GM18511 (cell line): ENCODE results near the gene KIF12.

ENCODE experiments used
- ATAC-seq: cut with Tn5 transposase; IDR thresholded peaks from one replicate; pipeline ENCODE4 v1.9.1; 2021; ENCODE audit warnings: mild to moderate bottlenecking, moderate library complexity; ENCODE audit not compliant: unreplicated experiment

KIF12 gene

DNA sequence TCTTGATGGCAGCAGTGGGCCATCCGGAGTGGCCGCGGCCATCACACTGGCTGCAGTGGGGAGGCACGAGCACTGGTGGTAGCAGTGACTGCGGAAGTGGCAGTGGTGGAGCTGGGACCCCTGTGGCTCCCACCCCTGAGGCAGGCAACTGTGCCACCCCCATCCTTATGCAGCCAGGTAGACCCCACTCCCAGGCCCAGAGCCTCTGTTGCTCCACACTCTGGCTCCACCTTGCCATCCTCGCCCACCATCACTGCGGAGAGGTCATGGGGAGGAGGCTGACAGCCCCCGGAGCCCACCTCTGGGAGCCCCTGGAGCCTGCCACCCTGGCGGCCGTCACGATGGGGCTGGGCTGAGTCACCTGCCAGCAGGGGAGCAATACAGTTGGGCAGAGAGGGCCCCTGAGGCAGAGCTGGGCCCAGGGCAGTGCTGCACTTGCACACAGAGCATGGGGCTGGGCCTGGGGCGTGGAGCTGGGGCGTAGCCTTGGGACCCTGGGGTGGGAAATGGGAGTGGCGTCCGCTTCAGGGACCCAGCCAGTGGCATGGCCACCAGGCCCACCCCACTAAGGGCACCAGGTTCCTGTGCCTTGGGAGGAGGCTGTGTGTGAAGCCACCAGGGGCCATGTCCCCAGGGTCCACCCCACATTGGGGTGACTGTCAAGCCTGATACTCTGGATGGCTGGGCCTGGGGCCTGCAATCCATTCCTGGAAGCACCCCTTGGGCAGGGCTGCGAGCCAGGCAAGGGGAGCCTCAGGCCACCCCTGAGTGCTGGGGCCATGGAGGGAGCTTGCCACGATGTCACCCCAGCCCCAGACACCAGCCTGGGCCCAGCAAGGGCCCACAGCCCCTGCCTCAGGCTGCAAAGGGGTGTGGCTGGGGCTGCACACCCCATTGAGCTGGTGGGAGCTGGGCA, 28.6 kb downstream of the KIF12 start:
- ATAC-seq: no peak

DNA sequence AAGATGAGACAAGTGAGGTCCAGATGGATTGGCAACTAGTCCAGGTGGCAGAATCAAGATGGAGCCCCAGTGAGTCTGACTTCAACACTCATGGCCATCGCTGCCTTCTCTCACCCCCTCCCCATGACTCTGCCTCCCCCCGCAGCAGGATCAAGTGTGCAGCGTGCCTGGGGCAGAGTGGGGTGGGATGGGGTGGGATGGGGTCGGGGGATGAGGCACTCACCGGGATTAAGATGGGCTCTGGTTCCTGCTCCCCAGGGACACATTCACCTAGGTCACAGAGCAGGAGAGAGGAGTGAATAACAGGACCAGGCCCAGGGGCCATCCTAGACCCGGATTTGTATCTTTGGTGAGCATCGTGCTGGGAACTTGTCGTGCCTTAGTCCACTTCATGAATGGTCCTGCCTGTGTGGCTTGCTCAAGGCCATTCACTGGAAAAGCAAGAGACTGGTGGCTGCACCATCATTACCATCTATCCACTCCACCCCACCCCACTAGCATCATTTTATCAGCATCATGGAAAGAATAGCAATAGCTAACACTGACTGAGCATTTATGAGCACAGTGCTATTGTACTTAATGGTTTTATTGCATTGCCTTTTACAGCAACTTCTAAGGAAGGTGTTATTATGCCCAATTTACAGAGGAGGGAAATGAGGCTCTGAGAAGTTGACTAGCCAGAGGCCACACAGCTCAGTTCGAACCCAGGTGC, 29.5 kb downstream of the KIF12 start:
- ATAC-seq: no peak

DNA sequence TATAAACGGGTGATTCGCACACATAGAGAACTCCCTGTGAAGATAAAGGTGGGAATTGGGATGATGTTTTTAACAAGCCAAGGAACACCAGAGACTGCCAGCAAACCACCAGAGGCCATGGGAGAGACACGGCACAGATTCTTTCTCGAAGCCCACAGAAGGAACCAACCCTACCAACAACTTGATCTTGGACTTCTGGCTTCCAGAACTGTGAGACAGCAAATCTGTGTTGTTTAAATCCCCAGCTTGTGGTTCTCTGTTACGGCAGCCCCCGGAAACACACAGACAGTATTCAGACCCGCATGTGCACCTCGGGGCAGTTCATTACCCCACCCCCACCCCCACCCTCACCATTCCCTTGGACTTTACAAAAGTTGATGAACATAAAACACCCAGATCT, 33.8 kb downstream of the KIF12 start:
- ATAC-seq: no peak

DNA sequence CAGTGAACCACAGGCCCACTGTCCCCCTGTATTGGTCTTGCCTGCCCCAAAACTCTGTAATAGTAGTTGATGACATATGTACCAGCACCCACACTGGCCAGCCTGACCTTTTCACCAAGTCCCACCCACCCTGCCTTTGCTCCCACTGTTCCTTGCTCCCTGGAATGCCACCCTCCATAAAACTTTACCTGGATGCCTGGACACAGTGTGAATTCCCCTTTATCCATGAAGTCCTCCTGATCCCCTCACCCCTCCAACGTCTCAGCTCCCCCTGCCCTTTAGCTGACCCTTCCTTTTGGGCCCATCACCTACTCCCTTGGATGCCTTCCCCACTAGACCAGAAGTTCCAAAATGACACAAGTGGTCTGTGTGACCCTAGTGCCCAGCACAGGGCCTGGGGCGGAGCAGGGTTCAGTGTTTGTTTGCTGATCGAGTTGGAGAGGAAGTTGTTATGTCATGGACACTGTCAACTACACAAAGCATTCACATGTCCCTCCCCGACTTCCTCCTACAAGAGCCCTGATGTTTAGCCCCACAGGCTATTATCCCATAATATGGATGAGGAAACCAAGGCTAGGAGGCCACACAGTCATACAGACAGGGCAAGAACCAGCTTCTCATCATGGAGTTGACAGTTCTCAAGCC, 37.1 kb downstream of the KIF12 start:
- ATAC-seq: no peak

DNA sequence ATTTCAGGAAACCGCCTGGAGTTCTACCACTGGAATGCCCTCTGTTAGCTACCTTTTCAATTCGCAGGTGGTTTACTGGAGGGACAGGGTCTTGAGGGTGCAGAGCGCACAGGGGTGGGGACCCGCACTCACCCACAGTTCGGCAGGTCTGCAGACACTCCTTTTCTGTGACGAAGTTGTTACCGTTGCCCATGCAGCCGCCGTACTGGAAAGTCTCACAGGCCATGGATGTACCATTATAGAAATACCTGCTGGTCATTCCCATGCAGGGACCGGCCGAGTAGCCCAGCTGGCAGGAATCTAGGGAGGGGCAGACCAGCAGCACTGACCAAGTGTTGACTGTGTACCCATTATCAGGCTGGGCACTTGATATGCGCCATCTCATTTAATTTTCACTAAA, 37.8 kb downstream of the KIF12 start:
- no peak for ATAC-seq

- no peak for ATAC-seq
Observed at GRCh38 chr9:114060711-114061110, 38.4 kb downstream of the KIF12 start.

DNA sequence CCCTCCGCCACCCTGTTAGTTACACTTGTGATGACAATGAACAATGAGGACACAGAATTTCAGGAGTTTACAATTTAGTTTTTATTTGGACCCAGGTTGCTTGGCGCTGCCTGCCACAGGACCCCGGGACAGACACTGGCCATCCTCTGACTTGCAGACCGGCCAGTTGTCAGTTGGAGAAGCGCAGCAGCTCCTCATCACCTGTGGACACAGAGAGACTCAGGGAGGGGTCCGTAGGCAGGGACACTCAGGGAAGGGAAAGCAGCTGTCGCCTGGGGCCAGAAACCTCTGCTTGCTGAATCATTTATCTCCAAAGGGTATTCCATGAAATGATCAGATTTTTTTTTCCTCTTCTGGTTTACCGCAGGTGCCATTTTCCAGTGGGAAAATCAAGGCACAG, 39.0 kb downstream of the KIF12 start:
- ATAC-seq: no peak

GRCh38 chr9:114059047-114059803, 39.9 kb downstream of the KIF12 start:
- ATAC-seq: no peak

- ATAC-seq: no peak
Observed at GRCh38 chr9:114058688-114059046, 40.4 kb downstream of the KIF12 start.

DNA sequence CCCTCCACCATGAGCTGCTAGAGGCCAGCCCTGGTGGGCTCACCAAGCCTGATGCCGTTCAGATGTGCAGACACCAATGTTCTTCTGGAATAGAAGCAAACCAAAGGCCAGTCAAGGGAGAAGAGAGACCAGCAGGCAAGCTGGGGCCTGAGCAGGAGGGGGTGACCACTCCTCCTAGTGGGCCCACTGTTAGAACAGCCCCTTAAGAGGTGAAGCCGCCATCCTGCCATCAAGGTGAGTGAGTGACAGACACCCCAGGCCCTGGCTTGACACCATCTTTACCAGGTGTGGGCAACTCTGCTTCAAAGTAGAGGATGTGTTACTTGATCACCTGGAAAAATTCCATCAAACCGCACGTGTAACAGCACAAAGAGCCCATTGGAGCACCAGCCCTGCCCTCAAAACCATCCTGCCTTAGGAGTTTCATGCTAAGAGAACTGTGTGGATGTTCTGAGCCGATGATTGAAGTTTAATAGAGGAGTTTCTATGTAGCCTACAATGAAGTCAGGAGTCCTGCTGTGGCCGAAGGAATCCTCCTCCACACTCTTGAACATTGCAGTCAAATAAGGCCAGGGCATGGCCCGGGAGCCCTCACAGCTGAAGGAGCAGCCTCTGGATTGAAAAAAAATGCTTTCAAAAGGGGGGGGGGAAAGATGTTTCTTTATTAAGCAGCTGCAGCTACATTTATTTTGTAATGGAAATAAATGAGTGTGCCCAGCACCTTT, 41.8 kb downstream of the KIF12 start:
- ATAC-seq: no peak

DNA sequence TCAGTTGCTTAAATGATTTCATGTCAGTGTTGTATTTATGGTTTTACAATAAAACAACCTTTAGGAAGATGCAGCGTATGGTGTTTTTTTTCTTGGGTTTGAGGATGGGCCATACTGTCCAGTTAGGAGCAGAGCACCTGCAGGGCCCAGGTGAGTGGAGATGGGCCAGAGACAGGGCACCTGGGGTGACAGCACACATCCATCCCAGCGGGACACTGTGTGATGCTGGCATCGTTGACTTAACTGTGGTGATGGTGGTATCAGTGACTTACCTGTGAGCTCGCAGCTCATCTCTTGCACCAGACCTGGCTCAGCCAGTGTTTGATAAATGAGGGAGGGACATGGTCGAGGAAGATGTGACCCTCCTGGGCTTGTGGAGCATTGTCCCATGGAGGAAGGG, 42.6 kb downstream of the KIF12 start:
- no peak for ATAC-seq

GRCh38 chr9:114055894-114056293, 43.2 kb downstream of the KIF12 start:
- no peak for ATAC-seq

GRCh38 chr9:114055061-114055460, 44.0 kb downstream of the KIF12 start:
- ATAC-seq: no peak

DNA sequence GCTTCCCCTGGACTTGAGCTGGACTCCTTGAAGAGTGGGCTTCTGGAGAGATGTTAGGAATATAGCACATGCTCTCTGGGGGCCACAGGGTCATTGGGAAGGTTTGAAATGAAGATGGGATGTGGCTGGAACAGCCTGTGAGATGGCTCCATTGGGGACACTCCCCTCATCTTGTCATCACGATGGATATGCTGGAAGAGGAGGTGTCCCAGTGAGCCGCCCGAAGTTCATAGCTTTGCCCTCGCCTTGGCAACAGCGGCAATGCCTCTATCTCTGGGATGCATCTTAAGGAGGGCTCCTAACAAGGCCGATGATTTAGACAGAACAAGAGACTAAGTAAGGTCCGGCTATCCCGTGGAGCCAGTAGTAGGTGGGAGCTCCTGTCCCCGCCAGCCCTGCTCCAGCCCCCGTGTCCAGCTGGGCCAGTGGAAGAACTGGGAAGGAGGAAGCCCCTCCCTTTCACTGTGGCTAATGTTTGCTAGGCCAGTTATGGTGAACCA, 44.9 kb downstream of the KIF12 start:
- ATAC-seq: no peak

DNA sequence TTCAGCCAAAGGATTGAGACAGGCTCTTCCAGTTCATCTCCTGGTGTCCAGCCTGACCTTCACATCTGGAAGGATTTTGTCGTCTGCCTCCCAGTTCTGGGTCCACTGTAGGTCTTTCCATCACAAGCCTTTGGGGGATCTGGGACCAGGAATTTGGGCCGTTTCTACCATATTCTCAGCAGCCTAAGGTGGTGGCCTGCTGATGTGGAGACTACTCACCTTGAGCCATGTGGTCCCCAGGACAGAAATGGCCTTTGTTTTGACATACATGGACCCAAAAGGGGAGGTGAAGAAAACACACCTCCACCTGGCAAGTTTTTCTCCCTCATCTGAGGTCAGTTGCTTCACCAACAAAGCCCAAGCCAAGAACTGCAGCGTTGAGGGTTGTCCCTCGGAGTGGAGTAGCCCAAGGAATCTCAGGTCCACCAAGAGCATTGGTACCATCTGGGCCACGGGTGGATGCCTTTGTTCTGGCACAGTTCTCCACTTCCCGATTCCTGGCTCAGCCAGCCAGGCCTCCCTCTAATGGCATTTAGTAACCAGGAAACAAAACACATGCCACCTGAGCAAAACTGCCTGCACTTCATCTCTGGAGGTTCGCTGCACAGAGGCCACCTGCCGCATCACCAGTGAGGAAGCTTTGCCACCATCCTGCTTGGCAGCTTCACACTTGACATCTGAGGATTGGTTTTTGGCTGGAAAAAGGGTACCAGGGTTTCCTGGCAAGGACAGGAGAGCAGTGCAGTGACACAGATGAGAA, 45.7 kb downstream of the KIF12 start:
- no peak for ATAC-seq

GRCh38 chr9:114051706-114052105, 47.4 kb downstream of the KIF12 start:
- ATAC-seq: no peak

GRCh38 chr9:114051281-114051680, 47.8 kb downstream of the KIF12 start:
- no peak for ATAC-seq

- ATAC-seq: no peak
Observed at GRCh38 chr9:114050646-114051045, 48.4 kb downstream of the KIF12 start.

- ATAC-seq: no peak
Observed at GRCh38 chr9:114050226-114050568, 48.9 kb downstream of the KIF12 start.
